NCI-H345 (cell line): ENCODE results near the gene CHRNA4.
"Not testable (repeated sequence)": the region's sequence is repeated elsewhere in the genome, so short reads cannot be mapped to it uniquely, and the experiment has no call there.

ENCODE experiments used
- DNase-seq: peaks from one replicate; lab custom pipeline; 2025; lab: John Stamatoyannopoulos, UW

The CHRNA4 gene

GRCh38 chr20:63397946-63398450, 36.8 kb upstream of the CHRNA4 start:
- no peak for DNase-seq

GRCh38 chr20:63397155-63397843, 36.1 kb upstream of the CHRNA4 start:
- no peak for DNase-seq

GRCh38 chr20:63396300-63396699, 35.2 kb upstream of the CHRNA4 start:
- DNase-seq = no peak

DNA sequence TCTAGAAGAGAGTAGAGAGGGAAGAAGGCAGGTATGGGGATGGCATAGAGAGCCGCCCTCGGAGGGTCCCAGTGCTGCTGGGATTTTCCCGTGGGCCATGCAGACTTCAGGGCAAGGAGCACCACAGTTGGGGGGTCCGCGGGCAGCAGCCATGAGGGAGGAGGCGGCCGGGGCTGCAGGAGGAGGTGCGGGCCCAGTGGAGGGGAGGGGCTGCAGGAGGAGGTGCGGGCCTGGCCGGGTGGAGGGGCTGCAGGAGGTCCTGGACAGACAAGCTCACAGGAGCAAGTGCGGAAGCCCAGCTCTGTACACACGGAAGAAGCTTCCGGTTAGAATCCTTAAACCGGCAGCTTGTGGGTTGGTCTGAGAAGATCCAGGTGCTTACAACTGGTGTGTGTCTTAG, 34.6 kb upstream of the CHRNA4 start:
- no peak for DNase-seq

DNA sequence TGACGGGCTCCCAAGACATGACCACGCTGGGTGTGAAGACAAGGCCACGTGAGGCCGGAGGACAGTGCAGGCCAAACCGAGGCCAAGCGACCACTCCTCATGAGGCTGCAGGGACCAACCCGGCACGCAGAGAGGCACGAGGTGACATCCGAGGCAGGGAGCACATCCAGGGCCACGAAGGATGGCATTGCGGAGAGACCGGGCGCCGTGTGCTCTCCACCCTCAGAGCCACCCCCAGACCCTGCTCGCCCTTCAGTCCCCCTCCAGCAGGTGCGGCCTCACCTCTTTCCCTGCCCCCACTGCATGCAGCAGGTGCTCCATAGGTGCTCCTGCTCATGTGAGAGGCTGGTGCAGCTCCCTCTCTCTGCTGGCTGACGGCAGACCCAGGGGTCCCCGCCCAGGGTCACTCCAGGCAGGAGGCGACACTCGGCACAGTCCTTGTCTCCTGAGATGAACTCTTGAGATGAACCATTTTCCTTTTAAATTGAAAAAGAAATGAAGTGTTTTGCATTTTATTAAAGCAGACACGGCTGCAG, 33.8 kb upstream of the CHRNA4 start:
- DNase-seq = no peak

DNA sequence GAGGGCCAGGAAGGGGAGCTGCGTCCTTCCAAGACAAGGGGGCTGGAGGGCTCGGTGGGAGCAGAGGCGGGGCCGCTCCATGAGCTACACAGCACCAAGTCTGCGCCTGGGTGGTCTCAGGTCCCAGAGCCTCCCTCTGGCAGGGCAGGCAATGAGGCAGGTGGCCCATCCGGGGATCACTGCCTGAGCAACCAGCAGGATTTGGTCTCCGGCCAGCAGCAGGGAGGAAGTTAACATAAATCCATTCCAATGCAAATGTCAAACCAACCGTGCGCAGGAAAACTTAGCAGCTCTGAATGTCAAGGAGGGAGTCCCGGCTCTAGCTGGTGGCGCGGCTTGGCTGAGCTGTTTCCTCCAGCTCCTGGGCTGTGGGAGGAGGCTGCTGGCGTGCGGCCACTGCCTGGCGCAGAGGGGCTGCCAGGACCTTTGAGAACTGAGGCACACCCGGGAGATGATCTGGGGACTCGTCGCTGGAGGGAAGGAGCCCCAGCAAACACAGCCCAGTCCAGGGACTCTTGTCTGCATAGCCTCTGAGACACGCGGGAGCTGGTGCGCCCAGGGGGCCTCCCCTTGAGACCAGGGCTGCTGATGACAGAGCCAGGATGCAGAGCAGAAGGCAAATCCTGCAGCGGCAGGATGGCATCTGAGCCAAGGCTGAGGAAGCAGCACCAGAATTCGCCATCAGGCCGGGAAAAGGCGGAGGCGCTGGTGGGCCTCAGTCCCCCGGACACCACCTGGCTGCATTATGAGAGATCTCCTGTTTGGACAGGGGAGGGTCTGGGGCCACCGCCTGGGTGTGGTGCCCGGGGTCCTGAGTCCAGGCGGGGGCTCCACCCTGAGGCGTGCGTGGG, 33.1 kb upstream of the CHRNA4 start:
- DNase-seq = no peak

DNA sequence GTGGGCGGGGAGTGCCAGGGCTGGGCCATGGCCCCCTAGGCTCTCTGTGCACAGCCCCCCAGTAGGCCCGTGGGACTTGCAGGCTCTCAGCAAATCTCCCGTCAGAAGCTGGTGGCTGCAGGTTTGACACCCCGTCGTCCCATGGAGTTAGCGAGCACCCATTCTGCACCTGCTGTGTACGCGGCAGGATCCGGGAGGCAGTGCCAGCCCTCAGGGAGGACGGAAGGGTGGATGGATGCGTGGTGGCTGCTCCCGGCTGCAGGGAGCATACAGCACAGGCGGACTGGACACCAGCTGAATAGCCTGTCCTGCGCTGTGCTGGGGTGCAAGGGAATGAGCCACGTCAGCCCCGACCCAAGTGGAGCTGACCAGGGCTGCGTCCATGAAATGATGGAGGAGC, 32.4 kb upstream of the CHRNA4 start:
- DNase-seq = no peak

- no peak for DNase-seq
These were observed 31.6 kb upstream of the CHRNA4 start for GRCh38 chr20:63392465-63393365.

GRCh38 chr20:63387917-63388316, 26.8 kb upstream of the CHRNA4 start:
- no peak for DNase-seq

DNA sequence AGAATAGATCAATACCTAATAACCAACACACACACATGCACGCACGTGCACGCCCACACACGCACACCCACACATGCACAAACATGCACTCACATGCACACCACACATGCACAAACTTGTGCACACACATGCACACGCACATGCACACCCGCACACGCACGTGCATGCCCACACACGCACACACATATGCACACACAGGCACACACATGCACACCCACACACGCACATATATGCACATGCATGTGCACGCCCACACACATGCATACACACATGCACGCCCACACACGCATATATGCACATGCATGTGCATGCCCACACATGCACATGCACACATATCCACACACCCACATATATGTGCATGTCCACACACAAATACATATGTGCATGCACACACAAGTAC, 26.2 kb upstream of the CHRNA4 start:
- DNase-seq = no peak

DNA sequence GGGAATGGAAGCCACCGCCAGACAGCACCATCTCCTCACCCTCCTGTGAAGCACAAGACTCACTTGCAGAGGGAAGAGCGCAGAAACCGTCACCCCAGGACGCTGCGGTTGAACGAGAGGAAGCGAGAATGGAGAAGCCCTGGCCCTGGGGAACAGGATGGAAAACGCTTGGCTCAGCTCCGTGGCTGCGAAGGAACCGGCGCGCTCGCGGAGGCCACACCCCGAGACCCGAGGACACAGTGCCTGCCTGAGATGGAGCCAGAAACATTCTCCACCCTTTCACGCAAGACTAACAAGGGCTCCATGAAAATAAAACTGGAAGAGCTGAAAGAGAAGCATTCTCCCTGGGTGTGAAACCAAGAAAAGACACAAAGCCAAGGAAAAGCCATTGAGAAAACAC, 25.3 kb upstream of the CHRNA4 start:
- DNase-seq = no peak

GRCh38 chr20:63385819-63386218, 24.7 kb upstream of the CHRNA4 start:
- DNase-seq = no peak

DNA sequence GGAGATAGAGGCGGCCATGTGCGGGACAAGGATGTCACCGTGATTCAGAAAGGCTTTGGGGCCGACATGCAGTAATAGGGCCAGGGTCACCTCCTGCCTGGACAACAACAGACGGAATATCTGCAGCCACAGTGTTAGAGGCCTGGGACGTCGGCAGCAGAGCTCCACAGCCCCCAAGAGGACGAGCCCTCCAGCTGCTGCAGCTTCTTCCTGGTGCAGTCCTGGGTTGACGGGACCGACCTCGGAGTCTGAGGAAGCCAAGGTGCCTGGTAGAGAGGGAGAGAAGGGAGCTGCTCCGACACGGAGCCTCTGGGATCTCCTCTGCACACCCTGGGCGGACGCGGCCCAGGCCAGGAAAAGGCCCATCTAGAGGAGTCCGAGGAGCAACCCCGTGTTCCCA, 23.2 kb upstream of the CHRNA4 start:
- DNase-seq = no peak

- DNase-seq = no peak
These were observed 22.4 kb upstream of the CHRNA4 start for GRCh38 chr20:63383556-63383955.

GRCh38 chr20:63382551-63383300, 21.6 kb upstream of the CHRNA4 start:
- no peak for DNase-seq

GRCh38 chr20:63381781-63382431, 20.8 kb upstream of the CHRNA4 start:
- peak; percentile 33 for DNase-seq

GRCh38 chr20:63380346-63380870, 19.3 kb upstream of the CHRNA4 start:
- DNase-seq = no peak

GRCh38 chr20:63379872-63380271, 18.7 kb upstream of the CHRNA4 start:
- not testable (repeated sequence) for DNase-seq

DNA sequence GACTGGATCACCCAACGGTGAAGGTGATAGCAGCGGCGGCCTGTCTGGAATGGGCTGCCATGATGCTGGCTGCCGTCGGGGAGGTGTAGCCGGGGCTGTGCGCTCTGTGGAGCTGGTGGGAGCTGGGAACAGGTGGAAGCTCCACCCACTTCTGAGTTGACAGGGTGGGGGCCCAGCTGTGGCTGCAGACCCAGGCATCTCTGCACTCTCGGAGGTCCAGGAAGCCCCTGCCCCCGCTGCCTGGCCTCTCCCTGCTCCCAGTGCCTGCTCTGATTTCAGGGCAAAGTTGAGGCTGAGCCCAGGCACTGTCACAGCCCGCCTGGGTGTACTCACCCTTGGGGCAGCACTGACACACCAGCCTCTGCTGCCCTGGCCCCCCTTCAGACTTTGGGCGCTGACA, 18.1 kb upstream of the CHRNA4 start:
- no peak for DNase-seq

DNA sequence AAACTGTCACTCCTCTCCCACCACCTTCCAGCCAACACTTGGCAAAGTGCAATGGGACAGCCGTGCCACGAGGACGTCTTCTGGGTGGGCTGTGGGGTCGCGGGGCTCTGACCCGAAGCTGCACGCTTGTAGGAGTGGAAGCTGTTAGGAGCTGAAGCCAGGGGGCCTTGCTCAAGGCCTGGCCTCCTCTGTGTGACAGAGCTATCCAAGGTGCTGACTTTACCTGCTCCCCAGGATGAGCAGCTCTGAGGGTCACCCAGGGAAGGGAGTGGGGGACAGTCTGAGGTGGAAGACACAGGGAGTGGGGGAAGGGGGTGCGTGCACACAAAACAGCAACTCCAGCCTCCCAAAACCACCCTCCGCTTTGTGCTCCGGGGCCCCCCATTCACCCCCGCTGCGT, 17.5 kb upstream of the CHRNA4 start:
- DNase-seq = no peak
